Stimulated activated CD4-positive, alpha-beta T cell treated with anti-CD3 and anti-CD28 coated beads, TNF-alpha, amount 100 ng/mL, for 4 hours (primary cell): ENCODE results near the gene TK2.
A peak's percentile ranks its signal among the peaks of the same experiment; 100 is the strongest.

Experiments used
- DNase-seq, 3 experiments: peaks; one replicate each; pipeline ENCODE4 v3.0.0-alpha.2; 2020; ENCODE audit warnings: low read depth in 3 of 3

TK2 gene

DNA sequence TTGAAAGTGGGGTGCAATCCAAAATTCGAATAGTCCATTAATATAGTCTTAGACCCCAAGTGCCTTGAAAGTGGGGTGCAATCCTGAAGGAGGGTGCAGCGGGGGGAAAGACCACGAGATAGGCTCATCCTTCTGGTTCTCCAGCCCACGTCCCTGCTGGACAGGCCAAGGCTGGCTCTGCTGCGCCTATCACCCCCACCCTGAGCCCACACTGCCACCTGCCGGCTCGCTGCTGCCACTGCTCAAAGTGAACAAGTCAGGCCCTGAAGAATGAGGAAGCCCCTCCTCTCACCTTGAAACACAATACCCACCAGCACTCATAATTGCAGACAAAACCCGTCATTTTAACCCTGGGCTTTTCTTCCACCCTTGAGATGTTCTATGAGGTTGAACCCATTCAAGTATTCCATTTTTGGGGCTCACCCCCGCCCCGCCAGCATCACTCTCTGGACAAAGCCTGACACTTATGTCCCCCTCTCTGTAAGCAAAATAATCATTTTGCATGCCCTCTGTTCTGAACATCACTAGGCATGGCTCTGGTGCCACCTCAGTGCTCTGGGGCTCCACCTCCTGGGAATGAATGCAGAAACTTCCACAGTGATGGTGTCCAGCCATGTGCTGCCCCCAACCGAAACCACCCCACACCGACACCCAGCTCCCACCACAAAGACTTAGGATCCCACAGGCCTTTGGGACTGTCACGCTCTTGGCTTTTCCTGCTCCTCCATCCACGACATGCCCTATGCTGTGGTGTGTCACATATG lies 66.1 kb downstream of the TK2 start:
- peak; percentile 48 to 56 (median 55) for DNase-seq

DNA sequence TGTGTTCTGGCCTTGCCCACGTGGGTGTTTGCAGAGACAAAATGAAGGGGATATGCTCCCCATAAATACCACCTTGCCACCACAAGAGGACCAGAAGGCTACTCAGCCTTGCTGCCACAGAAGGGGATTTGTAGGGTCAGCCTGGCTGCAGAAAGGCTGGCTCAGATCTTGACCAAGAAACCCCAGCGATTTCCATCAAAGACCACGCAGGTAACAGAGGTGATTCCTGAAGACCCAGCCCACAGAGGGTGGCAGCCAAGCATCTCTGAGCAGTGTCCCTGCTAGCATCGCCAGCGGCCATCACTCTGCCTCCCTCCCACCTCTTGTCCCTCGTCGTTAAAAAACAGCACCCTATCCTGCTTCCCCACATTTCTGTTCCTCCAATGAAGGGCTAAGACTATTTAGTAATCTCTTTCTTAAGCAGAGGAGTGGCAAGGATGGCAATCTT lies 68.0 kb downstream of the TK2 start:
- DNase-seq = no peak

DNA sequence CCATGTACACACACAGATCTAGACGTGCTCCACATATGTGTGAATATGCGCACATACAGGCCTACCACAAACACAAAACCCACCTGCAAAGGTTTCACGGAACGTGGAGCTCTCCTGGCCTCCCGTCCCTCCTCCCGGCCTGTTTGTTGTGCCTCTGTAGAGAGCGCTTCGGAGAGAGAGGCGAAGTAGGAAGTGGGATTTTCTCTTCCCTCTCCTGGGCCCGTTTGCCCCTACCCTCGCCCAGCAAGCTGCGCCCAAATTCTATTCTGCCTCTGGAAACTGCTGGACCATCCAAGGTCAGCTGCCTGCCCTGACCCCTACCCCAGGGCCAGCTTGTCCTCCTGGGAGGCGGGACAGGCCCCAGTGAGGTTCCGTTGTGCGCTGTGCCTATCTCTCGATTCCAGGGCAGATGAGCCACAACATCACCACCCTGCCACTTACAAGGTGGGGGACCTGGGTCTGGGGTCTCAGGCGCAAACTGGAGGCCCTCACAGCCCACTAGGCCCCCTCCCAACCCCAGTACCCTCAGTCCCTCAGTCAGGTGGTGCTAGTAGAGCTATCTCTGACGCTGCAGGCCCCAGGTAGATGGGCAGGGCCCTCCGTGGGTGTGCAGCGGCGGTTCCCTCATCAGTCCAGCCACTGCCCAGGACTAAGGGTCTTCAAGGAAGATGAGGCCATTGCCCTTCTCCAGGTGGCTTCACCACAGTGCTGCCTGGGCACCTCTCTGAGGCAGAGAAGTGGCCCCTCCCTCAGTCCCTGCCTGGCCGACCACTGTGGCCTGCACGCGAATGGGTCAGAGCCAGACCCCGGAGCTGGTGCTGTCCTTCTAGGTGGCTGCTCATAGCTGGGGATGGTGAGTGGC lies 68.6 kb downstream of the TK2 start:
- DNase-seq = no peak

DNA sequence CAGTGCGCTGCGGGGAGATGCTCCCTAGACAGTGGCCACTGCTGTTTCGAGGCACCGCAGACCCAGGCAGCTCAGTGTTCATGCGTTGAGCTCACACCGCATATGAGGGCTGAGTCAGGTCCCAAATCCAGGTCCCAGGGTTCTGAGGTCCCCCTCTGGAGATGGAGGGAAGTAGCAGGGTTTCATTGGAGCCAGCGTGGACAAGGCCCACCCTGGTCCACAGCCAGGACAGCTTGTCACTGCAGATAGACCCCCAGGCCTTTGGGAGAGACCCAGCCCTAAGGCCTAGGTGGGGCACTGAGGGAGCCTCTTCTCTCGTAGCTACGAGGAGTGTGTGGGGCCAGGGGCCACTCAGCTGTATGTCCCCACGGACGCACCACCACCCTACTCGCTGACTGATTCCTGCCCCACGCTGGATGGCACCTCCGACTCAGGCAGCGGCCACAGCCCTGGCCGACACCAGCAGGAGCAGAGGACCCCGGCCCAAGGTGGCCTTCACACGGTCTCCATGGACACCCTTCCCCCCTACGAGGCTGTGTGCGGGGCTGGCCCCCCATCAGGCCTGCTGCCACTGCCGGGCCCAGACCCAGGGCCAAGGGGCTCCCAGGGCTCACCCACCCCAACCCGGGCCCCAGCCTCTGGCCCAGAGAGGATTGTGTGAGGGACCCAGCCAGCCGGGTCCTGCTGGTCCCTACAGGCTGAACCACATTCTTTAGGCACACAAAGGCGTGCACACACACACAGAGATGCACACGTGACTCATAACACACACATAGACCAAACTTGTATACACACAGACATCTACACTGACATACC lies 69.4 kb downstream of the TK2 start:
- no peak for DNase-seq

DNA sequence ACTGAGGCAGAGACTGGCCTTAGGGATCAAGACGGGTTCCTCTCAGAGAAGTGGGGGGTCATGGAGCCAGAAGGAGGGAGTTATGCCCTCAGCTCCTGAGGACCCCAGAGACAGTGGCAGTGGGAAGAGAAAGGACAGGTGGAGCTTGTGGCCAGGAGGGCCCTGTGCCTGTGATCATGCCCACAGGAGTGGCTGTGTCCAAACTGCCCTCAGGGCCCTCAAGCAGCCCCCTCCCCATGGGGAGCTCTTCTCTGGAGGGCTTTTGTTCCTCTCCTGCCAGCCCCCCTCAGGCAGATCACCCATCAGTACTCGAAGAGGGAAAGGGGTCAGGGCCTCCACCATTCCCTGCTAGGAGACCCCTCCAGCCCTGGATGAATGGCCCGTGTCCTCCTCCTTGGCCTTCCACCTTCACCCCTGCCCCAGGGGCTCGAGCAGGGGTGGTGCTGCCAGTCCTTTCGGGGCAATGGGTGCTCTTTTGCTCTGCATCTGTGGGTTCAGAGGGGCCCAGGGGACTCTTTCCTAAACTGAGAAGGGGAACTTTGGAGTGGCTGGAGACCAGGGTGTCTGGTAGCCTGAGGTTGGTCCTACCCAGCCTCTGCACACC lies 70.2 kb downstream of the TK2 start:
- no peak for DNase-seq

DNA sequence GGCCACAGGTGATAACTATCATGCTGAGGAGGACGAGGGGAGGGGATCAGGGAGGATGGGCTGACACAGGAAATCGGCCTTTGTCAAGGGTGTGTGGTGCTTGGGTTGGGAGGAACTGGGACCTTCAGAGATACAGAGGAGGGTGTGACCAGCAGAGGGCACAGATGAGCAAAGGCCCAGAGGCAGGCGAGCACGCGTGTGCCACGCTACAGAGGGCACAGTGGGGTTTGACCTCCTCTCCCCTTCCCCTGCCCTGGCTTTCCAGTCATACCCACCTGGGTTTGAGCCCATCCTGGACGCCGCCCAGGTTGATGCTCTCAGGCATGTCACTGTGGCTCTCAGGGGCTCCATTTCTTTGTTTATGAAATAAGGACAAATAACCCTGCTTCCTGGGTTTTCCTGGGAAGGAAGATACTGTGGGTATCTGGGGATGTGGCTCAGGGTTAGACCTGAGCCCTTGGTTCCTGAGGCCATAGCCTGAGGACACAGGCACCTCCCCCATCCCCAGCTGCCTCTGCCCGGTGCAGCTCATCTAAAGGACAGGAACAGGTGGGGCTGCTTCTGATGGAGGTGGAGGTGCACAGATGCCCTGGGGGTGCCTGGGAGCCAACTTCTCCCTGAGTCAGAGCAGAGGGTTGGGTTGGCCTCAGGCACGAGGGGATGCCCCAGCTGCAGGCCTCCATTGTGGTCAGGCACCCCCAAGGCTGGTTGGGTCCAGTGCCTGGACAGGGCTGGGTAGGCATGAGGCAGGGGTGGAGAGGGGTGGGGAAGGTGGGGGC lies 71.0 kb downstream of the TK2 start:
- DNase-seq = peak; percentile 63 to 75 (median 71)

DNA sequence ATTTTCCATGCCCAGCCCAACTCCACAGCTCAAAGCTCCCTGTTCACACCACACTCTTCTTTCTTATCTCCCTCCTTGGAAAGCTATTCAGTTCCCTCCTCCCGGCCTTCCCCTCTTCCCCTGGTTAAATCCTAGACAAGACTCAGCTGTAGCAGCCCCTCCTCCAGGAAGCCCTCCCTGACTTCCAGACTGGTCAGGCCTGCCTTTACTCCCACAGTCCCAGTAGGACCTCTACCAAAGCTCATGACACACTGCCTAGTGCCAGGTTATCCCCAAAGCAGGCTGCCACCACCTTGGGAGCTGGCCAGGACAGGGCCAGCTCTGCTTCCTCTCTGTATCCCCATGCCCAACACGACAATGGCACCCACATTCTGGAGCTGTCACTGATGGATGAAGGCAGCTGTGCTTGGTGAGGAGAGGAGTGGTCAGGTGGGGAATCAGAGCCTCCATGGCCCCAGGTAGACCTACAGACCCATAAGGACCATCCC lies 72.8 kb downstream of the TK2 start:
- DNase-seq = no peak

DNA sequence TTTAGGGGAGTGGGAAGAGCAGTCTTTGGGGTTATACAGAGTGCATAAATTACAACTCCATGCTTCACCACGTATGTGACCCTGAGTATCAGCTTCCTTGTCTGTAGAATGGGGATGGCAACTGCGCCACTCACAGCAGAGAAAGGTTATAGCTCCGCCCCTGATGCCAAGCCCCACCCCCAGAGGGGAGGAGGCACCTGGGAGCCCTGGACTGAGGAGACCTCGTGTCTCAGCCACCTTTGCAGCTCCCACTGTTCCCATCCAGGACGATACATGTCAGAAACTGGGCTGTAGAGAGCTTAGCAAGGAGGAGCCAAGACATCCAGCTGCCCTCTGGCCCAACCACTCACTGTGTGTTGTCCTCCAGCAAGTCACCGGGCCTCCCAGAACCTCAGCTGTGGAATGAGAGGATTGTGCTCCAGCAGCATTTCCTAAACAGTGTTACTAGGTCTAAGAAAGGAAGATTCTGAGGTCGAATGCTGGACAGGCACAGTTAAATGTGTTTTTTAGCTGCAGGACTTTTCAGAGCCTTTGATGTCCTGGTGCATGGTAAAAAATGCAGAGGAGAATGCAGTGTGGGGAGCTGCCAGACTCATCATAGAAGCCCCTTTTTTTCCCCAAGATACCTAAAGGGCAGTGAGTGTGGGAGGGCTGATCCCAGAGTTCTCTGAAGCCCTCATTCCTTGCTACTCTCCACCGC lies 73.4 kb downstream of the TK2 start:
- peak in 2 of 3 experiments; percentile 17 to 27 for DNase-seq

DNA sequence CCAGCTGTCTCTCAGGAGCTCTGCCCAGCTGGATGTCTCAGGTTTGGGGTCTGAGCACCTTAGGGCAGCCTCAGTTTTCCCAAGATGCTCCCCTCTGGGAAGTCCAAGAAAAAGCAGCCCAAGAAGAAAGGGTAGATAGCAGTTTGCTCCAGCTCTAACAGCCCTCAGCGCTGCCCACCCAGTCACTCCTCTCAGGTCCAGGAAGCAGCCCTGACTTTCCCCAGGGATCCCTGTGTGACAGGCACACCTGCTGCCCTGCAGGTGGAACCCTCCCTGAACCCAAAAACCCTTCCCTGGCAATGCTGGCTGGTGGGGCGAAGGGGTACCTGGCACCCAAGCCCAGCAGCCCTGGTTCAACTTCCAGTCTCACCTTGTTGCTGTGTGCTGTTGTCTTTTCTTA lies 74.7 kb downstream of the TK2 start:
- DNase-seq = no peak

DNA sequence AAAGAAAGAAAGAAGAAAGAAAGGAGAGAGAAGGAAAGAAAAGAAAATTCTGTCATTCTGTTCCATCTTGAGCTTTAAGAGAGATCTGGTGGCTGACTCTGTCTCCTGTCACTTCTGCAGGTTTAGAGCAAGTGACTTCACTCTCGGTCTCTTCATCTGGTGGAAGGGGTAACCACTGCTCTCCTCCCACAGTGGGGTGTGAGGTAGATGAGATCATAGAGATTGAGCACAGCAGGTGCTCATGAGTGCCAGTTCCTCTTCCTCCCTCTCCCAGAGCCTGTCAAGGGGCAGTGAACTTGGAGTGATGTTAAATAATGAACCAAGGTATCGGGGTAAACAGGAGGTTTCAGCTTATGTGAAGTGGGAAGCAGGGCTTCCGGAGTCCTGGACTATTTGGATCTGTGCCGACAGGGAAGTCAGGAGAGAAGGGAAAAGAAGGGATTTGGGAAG lies 75.1 kb downstream of the TK2 start:
- DNase-seq = peak in 2 of 3 experiments; percentile 21 to 51

DNA sequence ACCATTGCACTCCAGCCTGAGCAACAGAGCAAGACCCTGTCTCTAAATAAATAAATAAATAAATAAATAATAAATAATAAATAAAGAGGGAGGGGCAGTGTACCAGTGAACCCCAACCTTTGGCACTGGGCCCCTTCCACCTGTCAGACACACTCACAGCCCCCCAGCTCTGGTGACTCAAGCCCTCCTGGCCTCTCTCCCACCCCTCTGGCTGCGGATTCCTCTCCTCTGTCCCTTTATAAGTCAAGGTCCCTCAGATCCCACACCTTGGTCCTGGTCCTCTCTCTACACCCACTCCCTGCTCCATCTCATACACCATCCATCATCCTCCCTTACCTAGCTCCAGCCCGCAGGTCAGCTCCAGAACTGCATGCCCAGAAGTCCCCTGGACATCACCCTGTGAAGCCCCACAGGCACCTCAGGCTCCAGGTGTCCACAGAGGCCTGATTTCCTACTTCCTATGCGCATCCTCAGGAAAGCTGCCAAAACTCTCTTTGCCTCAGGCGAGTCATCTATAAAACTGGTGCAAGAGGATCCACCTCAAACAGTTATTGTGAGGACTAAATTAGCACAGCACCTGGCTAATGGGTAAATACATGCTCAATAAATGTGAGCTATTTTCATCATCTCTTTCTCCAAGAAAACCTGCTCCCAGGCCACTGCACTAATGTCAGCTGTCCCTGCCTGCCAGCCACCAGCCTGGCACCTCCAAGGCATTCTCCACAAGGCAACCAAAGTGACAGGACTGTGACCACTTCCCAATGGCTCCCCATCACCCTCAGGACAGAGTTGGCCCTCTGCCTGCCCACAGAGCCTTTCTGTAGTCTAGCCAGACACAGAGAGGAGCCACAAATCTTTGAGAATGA lies 76.0 kb downstream of the TK2 start:
- no peak for DNase-seq

DNA sequence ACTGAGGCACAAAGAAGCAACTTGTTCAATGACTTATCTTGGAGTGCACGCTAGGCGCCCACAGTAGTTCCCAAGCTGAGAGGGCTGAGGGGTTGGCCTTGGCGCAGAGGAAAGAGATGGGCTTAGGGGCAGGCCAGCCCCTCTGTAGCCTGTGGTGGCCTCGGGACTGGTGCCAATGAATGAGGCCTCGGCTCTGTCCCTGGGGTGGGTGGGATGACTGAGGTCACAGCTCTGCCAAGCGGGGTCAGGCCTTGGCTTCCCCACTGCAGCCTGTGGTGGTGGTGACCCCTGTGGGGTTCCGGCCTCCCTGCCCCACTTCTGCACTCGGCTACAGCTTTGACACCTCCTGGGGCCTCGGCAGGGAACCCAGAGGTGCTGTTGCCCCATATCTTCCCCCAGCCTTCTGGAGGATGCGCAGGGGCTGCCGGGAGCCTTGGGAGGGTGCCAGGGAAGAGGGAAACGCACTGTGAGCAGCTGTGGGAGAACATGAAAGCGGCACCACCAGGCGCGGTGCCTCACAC lies 76.8 kb downstream of the TK2 start:
- no peak for DNase-seq

DNA sequence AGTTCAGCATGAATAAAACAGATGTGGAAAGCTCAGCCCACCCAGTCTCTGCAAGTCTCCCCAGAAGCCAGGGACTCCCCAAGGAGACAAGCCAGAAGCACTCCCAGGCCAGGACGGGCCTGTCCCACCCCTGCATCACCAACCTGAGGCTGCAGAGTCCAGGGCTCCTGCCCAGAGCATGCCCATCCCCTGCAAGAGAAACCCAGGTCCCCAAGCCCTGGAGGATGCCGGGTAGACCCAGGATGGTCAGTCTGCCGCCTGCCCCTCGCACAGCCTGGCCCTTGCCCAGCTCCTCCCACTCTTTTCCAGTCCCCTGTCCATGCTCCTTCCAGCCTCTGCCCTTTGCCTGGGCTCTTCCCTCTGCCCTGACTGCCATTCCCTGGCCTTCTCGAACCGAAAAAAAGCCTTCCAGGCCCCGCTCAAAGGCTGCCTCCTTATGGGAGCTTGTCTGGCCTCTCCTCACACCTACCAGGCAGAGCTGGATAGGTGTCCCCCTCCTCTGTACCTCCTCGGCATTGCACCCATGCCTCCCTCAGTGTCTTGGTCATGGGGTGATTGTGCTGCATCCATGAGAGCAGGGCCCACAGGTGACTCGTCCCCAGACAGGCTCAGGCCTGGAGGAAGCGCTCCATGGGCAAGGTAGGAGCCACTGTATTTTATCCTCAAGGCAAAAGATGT lies 78.1 kb downstream of the TK2 start:
- no peak for DNase-seq

DNA sequence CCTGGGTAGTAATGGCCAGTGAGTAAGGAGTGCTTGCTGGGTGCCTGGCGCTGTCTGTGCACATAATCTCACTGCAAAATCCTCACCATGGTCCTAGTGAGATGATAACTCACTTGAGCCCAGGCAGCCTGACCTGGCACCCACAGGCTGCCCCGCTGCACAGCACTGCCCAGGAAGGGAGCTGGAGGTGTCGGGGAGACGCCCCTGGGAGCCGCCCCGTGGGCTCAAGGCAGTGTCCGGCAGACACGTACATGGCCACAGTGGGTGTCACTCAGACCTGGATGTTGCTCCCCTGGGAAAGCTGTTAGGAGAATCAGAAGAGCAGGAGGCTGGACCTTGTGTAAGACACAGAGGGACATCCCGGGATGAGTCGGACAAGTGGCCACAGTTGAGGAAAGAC lies 78.7 kb downstream of the TK2 start:
- no peak for DNase-seq

DNA sequence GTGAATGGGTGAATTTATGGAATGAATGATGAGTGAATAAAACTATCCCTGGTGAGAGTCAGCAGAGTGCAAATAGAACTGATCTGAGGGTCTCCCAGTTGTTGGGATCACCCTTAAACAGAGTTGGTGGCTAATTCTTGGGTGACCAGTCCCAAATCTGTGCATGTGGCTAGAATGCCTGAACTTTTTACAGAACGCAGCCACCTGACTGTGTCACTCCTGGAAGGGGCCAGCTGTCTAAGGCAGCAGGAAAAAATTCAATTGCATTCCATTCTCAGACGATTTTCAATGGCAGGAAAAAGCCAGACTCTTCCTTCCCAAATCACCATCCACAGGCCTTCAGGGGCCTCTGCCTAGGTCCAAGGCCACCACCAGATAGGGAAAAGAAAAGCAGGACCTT lies 79.4 kb downstream of the TK2 start:
- no peak for DNase-seq

DNA sequence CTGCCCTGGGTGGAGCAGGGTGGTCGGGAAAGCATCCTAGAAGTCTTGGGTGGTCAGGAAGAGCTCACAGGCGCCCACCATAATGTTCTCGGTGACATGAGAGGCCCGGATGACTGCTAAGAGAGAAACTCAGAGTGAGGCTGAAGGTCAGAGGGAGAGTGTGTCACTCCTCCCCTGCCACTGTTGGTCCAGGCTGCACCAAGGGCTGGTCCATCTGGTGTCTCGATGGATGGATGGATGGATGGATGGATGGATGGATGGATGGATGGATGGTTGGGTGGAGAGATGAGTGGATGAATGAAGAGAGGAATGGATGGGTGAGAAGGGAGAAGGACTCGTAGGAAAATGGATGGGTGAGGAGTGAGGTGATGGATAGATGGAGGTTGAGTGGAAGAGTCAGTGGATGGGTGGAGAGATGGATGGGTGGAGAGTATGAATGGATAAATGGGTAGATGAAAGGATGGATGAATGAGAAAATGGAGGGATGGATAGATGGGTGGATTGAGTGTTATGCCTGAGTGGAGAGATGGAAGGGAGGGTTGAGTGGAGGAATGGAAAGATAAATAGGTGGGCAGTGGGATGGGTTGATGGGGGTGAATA lies 79.9 kb downstream of the TK2 start:
- no peak for DNase-seq

DNA sequence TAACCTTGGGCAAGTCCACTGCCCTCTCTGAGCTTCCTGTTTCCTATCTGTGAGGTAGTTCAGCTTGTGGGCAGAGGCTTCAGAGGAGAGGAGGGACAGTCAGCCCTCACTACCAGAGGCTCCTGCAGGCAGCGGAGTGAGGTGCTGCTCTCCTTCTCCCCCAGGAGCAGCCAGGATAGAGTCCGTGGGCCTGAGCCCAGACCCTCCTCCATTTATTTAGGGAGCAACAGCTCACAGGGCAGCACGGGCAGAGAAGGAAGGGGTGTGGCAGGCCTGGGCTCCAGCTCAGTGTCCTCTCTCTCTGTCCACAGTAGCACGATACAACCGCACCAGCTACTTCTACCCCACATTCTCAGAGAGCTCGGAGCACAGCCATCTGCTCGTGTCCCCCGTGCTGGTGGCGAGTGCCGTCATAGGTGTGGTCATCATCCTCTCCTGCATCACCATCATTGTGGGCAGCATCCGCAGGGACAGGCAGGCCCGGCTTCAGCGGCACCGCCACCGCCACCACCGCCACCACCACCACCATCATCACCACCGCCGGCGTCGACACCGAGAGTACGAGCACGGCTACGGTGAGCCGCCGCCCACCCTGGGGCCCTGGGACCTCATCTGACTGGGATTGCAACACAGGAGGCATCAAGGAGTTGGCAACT lies 80.5 kb downstream of the TK2 start:
- no peak for DNase-seq
